ENCODE measurements around the gene NBL1. TPM values are rescaled to one million over a fixed set of nuclear protein-coding genes. Genes with fewer than 3 reads are reported as not detected.

The NBL1 gene
- total RNA-seq, 1 donor from 2014 or later, result 55.0 TPM

- intact Hi-C loops (cut with DNase I), result no loop called here
- no peak for DNase-seq (ENCODE audit: missing footprints)
- no peak for ATAC-seq
Measured at GRCh38 chr1:19640363-19641316, 3.5 kb upstream of the NBL1 start.

GRCh38 chr1:19643121-19643520, 990 bp upstream of the NBL1 start:
- ATAC-seq (no peak), DNase-seq (ENCODE audit: missing footprints) (no peak)
- intact Hi-C loops (cut with DNase I), result no loop called here

GRCh38 chr1:19644395-19644680, 227 bp downstream of the NBL1 start:
- intact Hi-C loops (cut with DNase I), result loop anchor here (2.0 kb wide), 1 partner anchor 48 kb away; a partner anchor contains a TSS
- DNase-seq (ENCODE audit: missing footprints) (no peak), ATAC-seq (no peak)

- ATAC-seq (peak; percentile 7), DNase-seq (ENCODE audit: missing footprints) (peak; percentile 74)
- intact Hi-C loops (cut with DNase I), result loop anchor here (2.0 to 5.0 kb wide), 3 partner anchors 48 to 158 kb away; partner anchors contain the start of gene CAPZB
Measured at GRCh38 chr1:19644681-19645410, 735 bp downstream of the NBL1 start.

GRCh38 chr1:19645411-19646251, 1.5 kb downstream of the NBL1 start:
- DNase-seq (ENCODE audit: missing footprints) (no peak), ATAC-seq (no peak)
- intact Hi-C loops (cut with DNase I), result loop anchor here (2.0 to 5.0 kb wide), 3 partner anchors 49 to 158 kb away; partner anchors contain the start of gene CAPZB

- intact Hi-C loops (cut with DNase I), result loop anchor here (5.0 kb wide), 2 partner anchors 139 to 159 kb away; partner anchors contain the start of gene CAPZB
- DNase-seq (ENCODE audit: missing footprints) (no peak), ATAC-seq (no peak)
Measured at GRCh38 chr1:19646377-19647319, 2.5 kb downstream of the NBL1 start.

GRCh38 chr1:19647643-19648042, 3.5 kb downstream of the NBL1 start:
- ATAC-seq (no peak), DNase-seq (ENCODE audit: missing footprints) (no peak)
- intact Hi-C loops (cut with DNase I), result loop anchor here (5.0 kb wide), 2 partner anchors 140 to 160 kb away; partner anchors contain the start of gene CAPZB

GRCh38 chr1:19648239-19648638, 4.1 kb downstream of the NBL1 start:
- no peak for ATAC-seq
- intact Hi-C loops (cut with DNase I), result loop anchor here (5.0 kb wide), 2 partner anchors 141 to 161 kb away; partner anchors contain the start of gene CAPZB
- DNase-seq (ENCODE audit: missing footprints), result no peak

GRCh38 chr1:19648689-19649088, 4.6 kb downstream of the NBL1 start:
- DNase-seq (ENCODE audit: missing footprints), result no peak
- no peak for ATAC-seq
- intact Hi-C loops (cut with DNase I), result loop anchor here (5.0 kb wide), 2 partner anchors 141 to 161 kb away; partner anchors contain the start of gene CAPZB

GRCh38 chr1:19650416-19651140, 6.5 kb downstream of the NBL1 start:
- DNase-seq (ENCODE audit: missing footprints) (no peak), ATAC-seq (peak; percentile 9)
- intact Hi-C loops (cut with DNase I), result loop anchor here (1.0 to 5.0 kb wide), 2 partner anchors 306 to 398 kb away; partner anchors contain the start of genes EMC1 and MRTO4

- DNase-seq (ENCODE audit: missing footprints), result peak; percentile 81
- intact Hi-C loops (cut with DNase I), result loop anchor here (1.0 to 5.0 kb wide), 2 partner anchors 307 to 399 kb away; partner anchors contain the start of genes EMC1 and MRTO4
Measured at GRCh38 chr1:19651141-19651737, 7.1 kb downstream of the NBL1 start.

GRCh38 chr1:19654386-19654785, 10.3 kb downstream of the NBL1 start:
- DNase-seq (ENCODE audit: missing footprints) (no peak), ATAC-seq (no peak)
- intact Hi-C loops (cut with DNase I), result loop anchor here (5.0 kb wide), 1 partner anchor 402 kb away; the partner anchor contains the start of genes EMC1 and MRTO4

More at GRCh38 chr1:19651141-19651737, 7.1 kb downstream of the NBL1 start:
- peak; percentile 88 for ATAC-seq

- no peak for ATAC-seq
- no peak for DNase-seq (ENCODE audit: missing footprints)
- intact Hi-C loops (cut with DNase I), result loop anchor here (5.0 kb wide), 1 partner anchor 403 kb away; the partner anchor contains the start of genes EMC1 and MRTO4
Measured at GRCh38 chr1:19654886-19655717, 11.0 kb downstream of the NBL1 start.

- no peak for ATAC-seq
- DNase-seq (ENCODE audit: missing footprints), result no peak
- intact Hi-C loops (cut with DNase I), result no loop called here
Measured at GRCh38 chr1:19655718-19656080, 11.6 kb downstream of the NBL1 start.

- DNase-seq (ENCODE audit: missing footprints), result peak; percentile 59
- intact Hi-C loops (cut with DNase I), result no loop called here
- no peak for ATAC-seq
Measured at GRCh38 chr1:19656134-19656779, 12.1 kb downstream of the NBL1 start.
